Keratinocyte (primary cell): ENCODE data around the gene LILRA6. TPM values are rescaled to one million over a fixed set of nuclear protein-coding genes. Genes with fewer than 3 reads are reported as not detected.
"Not testable (repeated sequence)": the region's sequence is repeated elsewhere in the genome, so short reads cannot be mapped to it uniquely, and the experiment has no call there.

Source experiments
- DNase-seq: peaks from one replicate; pipeline ENCODE4 v3.0.0-alpha.2; 2011; ENCODE audit warnings: low read depth, missing footprints, low spot score
- FAIRE-seq: peaks from 2 replicates; lab custom pipeline; 2011; peaks lifted over from hg19 to GRCh38; lab: Jason Lieb, UNC
- H2AFZ ChIP-seq: 2 replicates; pipeline ENCODE4 v1.6.0; 2012; ENCODE audit warnings: low read length, control low read depth, inconsistent platforms; ENCODE audit not compliant: control insufficient read depth
- H3K27ac ChIP-seq: 2 replicates; pipeline ENCODE4 v1.5.1; 2011; ENCODE audit warnings: low read length; ENCODE audit not compliant: control insufficient read depth, insufficient read depth
- H3K27me3 ChIP-seq: 3 replicates; pipeline ENCODE4 v1.6.0; 2011; ENCODE audit warnings: low read length; ENCODE audit not compliant: control insufficient read depth, insufficient read depth; ENCODE audit errors: extremely low read depth
- H3K36me3 ChIP-seq, 2 experiments: 2 replicates in 1 of 2; 3 replicates in 1 of 2; pipeline ENCODE4 v1.5.1; 2011; ENCODE audit warnings: low read length in 2 of 2, mild to moderate bottlenecking in 1 of 2; ENCODE audit not compliant: control insufficient read depth in 2 of 2, insufficient read depth in 2 of 2; ENCODE audit errors: extremely low read depth in 1 of 2
- H3K4me1 ChIP-seq: 3 replicates; pipeline ENCODE4 v1.5.1; 2011; ENCODE audit warnings: low read length; ENCODE audit not compliant: control insufficient read depth, insufficient read depth; ENCODE audit errors: extremely low read depth
- H3K4me2 ChIP-seq: 3 replicates; pipeline ENCODE4 v1.6.0; 2011; ENCODE audit warnings: low read depth, low read length; ENCODE audit not compliant: control insufficient read depth, insufficient read depth; ENCODE audit errors: extremely low read depth
- H3K4me3 ChIP-seq, 3 experiments: fragments of 200-600 bp in 1 of 3; sonication (generic) in 1 of 3; 2 replicates in 2 of 3; 3 replicates in 1 of 3; pipeline ENCODE4 v1.5.1; 2011 to 2016; ENCODE audit warnings: low read length in 3 of 3, mild to moderate bottlenecking in 3 of 3, control low read depth in 2 of 3, inconsistent platforms in 1 of 3, low read depth in 1 of 3, mixed read lengths in 1 of 3, mixed run types in 1 of 3, moderate library complexity in 1 of 3; ENCODE audit not compliant: control insufficient read depth in 2 of 3, insufficient read depth in 2 of 3; ENCODE audit errors: extremely low read depth in 1 of 3
- H3K79me2 ChIP-seq: 2 replicates; pipeline ENCODE4 v1.6.0; 2012; ENCODE audit warnings: low read length; ENCODE audit not compliant: control insufficient read depth, insufficient read depth
- H3K9ac ChIP-seq: 3 replicates; pipeline ENCODE4 v1.6.0; 2011; ENCODE audit warnings: low read length; ENCODE audit not compliant: control insufficient read depth, insufficient read depth; ENCODE audit errors: extremely low read depth
- H3K9me1 ChIP-seq: 3 replicates; pipeline ENCODE4 v1.6.0; 2011; ENCODE audit warnings: low read length; ENCODE audit not compliant: control insufficient read depth, insufficient read depth; ENCODE audit errors: extremely low read depth
- H3K9me3 ChIP-seq: 2 replicates; pipeline ENCODE4 v1.5.1; 2012; ENCODE audit warnings: low read depth, low read length; ENCODE audit not compliant: control insufficient read depth
- H4K20me1 ChIP-seq: 3 replicates; pipeline ENCODE4 v1.6.0; 2011; ENCODE audit warnings: low read length; ENCODE audit not compliant: control insufficient read depth, insufficient read depth; ENCODE audit errors: extremely low read depth
- EZH2 ChIP-seq: IDR thresholded peaks from one replicate; pipeline ENCODE4 v1.6.1; 2012; ENCODE audit warnings: inconsistent platforms, mild to moderate bottlenecking, low read length, moderate library complexity
- dilution Hi-C: fragments of 300-500 bp; cut with MboI; formaldehyde crosslinking; loops from one replicate; pipeline ENCODE4 v1.7.0; 2020; ENCODE audit warnings: low sequenced_read_pairs; ENCODE audit not compliant: extremely low pct_ligation_motif_present
- polyA plus RNA-seq, 5 experiments: library from polyadenylated mRNA; depleted of rRNA in 3 of 5; stranded (reverse) in 3 of 5; stranded (forward) in 1 of 5; unstranded in 1 of 5; fragments of >200 nt; gene quantifications; 1 replicate in 1 of 5; 2 replicates in 3 of 5; 3 replicates in 1 of 5; pipeline versions ENCODE4 v1.2.1 to v1.2.3, GENCODE V29; 2011 to 2012; ENCODE audit warnings: missing spikeins in 2 of 5, low read depth in 1 of 5, low replicate concordance in 1 of 5
- TF ChIP-seq, protein P1 (sequence below), 3 experiments: IDR thresholded peaks in 1 of 3; conservative IDR thresholded peaks in 1 of 3; optimal IDR thresholded peaks in 1 of 3; 2 replicates in 2 of 3; 3 replicates in 1 of 3; pipeline versions ENCODE3 to v1.5.1; 2011; ENCODE audit warnings: low read length in 3 of 3, mild to moderate bottlenecking in 3 of 3, moderate library complexity in 2 of 3, control low read depth in 1 of 3, inconsistent platforms in 1 of 3; ENCODE audit not compliant: insufficient read depth in 2 of 3; ENCODE audit errors: extremely low read depth in 1 of 3

The LILRA6 gene
- polyA plus RNA-seq, 1 donor (not counting 4 experiments of a cell fraction or from before 2014, with no cell fraction given) = not detected

DNA sequence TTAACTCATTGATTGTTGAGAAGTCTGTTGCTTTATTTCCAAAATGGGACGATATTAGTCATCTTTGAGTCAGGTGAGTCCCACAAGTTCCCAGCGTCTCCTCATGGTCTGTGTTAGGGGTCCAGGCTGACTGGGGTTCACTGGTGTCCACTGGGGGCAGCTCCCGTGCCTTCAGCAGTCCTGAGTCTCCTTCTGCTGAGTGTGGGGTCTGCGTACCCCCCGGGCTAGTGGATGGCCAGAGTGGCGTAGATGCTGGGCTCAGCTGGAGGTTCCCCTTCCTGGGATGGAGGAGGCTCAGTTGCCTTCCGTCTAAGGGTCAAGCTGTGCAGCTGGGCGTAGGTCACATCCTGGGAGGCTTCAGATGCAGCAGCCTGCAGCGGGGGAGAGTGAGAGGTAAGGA lies 25.7 kb downstream of the LILRA6 start:
- Histone ChIP-seq H3K27me3 (no peaks in the 10 kb centered on the region), H2AFZ (no peak overlapping the region), H3K27ac (no peak overlapping the region), H3K4me3 (no peak overlapping the region), H3K4me1 (no peaks in the 10 kb centered on the region), H3K9ac (no peak overlapping the region), H3K36me3 (no peaks in the 10 kb centered on the region), H3K79me2 (no peaks in the 10 kb centered on the region), H3K9me3 (no peaks in the 10 kb centered on the region), H3K9me1 (no peaks in the 10 kb centered on the region), H4K20me1 (no peaks in the 10 kb centered on the region), H3K4me2 (no peak overlapping the region)
- FAIRE-seq (no peak), DNase-seq (no peak)
- dilution Hi-C loops = no loop called here
- TF ChIP-seq, protein P1, sequence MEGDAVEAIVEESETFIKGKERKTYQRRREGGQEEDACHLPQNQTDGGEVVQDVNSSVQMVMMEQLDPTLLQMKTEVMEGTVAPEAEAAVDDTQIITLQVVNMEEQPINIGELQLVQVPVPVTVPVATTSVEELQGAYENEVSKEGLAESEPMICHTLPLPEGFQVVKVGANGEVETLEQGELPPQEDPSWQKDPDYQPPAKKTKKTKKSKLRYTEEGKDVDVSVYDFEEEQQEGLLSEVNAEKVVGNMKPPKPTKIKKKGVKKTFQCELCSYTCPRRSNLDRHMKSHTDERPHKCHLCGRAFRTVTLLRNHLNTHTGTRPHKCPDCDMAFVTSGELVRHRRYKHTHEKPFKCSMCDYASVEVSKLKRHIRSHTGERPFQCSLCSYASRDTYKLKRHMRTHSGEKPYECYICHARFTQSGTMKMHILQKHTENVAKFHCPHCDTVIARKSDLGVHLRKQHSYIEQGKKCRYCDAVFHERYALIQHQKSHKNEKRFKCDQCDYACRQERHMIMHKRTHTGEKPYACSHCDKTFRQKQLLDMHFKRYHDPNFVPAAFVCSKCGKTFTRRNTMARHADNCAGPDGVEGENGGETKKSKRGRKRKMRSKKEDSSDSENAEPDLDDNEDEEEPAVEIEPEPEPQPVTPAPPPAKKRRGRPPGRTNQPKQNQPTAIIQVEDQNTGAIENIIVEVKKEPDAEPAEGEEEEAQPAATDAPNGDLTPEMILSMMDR (optimal IDR thresholded peaks at IDR 0.05 in 1 of 3, IDR thresholded peaks at IDR 0.05 in 1 of 3, conservative IDR thresholded peaks at IDR 0.05 in 1 of 3; ENCODE audit: extremely low read depth in 1 of 3, insufficient read depth in 2 of 3, low read length in 3 of 3) = no peak
- TF ChIP-seq EZH2 = no peak

DNA sequence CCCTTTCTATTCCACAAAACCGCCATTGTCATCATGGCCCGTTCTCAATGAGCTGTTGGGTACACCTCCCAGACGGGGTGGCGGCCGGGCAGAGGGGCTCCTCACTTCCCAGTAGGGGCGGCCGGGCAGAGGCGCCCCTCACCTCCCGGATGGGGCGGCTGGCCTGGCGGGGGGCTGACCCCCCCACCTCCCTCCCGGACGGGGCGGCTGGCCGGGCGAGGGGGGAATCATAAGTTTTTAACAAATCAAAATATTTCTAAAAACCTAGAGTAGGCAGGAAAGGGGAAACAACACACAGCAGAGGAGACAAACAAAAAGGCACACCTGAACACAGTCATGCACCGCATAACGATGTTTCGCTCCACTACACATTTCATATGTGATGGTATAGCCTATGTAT lies 27.9 kb downstream of the LILRA6 start:
- FAIRE-seq, DNase-seq: not testable (repeated sequence)

DNA sequence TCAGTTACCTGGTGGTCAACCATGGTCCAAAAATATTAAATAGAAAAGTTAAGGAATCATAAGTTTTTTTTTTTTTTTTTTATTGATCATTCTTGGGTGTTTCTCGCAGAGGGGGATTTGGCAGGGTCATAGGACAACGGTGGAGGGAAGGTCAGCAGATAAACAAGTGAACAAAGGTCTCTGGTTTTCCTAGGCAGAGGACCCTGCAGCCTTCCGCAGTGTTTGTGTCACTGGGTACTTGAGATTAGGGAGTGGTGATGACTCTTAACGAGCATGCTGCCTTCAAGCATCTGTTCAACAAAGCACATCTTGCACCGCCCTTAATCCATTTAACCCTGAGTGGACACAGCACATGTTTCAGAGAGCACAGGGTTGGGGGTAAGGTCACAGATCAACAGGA lies 28.4 kb downstream of the LILRA6 start:
- H3K9me1 ChIP-seq, H4K20me1 ChIP-seq, FAIRE-seq, H2AFZ ChIP-seq, H3K79me2 ChIP-seq, H3K4me3 ChIP-seq, H3K4me2 ChIP-seq, H3K9me3 ChIP-seq, H3K9ac ChIP-seq, H3K36me3 ChIP-seq, H3K4me1 ChIP-seq, dilution Hi-C loops, DNase-seq, H3K27ac ChIP-seq, H3K27me3 ChIP-seq: not testable (repeated sequence)

More for the DNA sequence above, 27.9 kb downstream of the LILRA6 start:
- H3K4me2 ChIP-seq, H4K20me1 ChIP-seq, H3K4me1 ChIP-seq, H3K27ac ChIP-seq, H3K79me2 ChIP-seq, dilution Hi-C loops, H3K4me3 ChIP-seq, H3K36me3 ChIP-seq, H3K9me3 ChIP-seq, H2AFZ ChIP-seq, H3K9me1 ChIP-seq, H3K27me3 ChIP-seq, H3K9ac ChIP-seq: not testable (repeated sequence)
